K562 (cell line): ENCODE measurements around the gene KRTAP2-2. TPM values are rescaled to one million over a fixed set of nuclear protein-coding genes. Genes with fewer than 3 reads are reported as not detected.

ENCODE experiments used
- ATAC-seq: fragments of 200-7000 bp; cut with Tn5 transposase; 3 replicates; pipeline ENCODE4 v1.9.1; 2020; ENCODE audit warnings: moderate library complexity
- BruUV-seq: library from RNA; stranded (reverse); fragments of 400-500 nt; replicated peaks from 2 replicates; lab custom pipeline; 2021; lab: Mats Ljungman, UMichigan
- CTCF ChIA-PET: fragments of 300-600 bp; formaldehyde crosslinking; extraction: SDS; loops from one replicate; lab custom pipeline; 2021; ENCODE audit warnings: low intra/inter-chr PET ratio; lab: Yijun Ruan, JAX
- POLR2A ChIA-PET: fragments of 300-600, 350-650 bp; sonication (Branson Sonifier 250); formaldehyde crosslinking; extraction: SDS; loops from one replicate; lab custom pipeline; 2021; ENCODE audit warnings: antibody characterized with exemption, inconsistent platforms; lab: Yijun Ruan, JAX
- DNase-seq, 4 experiments: peaks; one replicate each; pipeline versions ENCODE4 v3.0.0 to v3.0.0-alpha.2; 2011 to 2018; ENCODE audit warnings: low spot score in 3 of 4, mixed read lengths in 3 of 4; ENCODE audit errors: extremely low read depth in 1 of 4
- FAIRE-seq: peaks from 2 replicates; lab custom pipeline; 2011; peaks lifted over from hg19 to GRCh38; lab: Jason Lieb, UNC
- H2AFZ ChIP-seq: 2 replicates; pipeline ENCODE4 v1.6.0; 2011; ENCODE audit warnings: low read depth, low read length, control low read depth, inconsistent platforms
- H3K27ac ChIP-seq: fragments of 200-600 bp; 3 replicates; pipeline ENCODE4 v1.8.0; 2011; ENCODE audit warnings: low read depth, mild to moderate bottlenecking, control low read depth, inconsistent platforms, low read length, moderate library complexity, mixed read lengths; ENCODE audit errors: extremely low read depth
- H3K27me3 ChIP-seq, 2 experiments: fragments of 300-600 bp in 1 of 2; 2 replicates in 1 of 2; 3 replicates in 1 of 2; pipeline versions ENCODE4 v1.6.0 to v1.8.0; 2011; ENCODE audit warnings: inconsistent platforms in 2 of 2, low read length in 2 of 2, mild to moderate bottlenecking in 1 of 2, mixed read lengths in 1 of 2, moderate library complexity in 1 of 2; ENCODE audit not compliant: control insufficient read depth in 2 of 2, insufficient read depth in 2 of 2
- H3K36me3 ChIP-seq: fragments of 300-600 bp; 3 replicates; pipeline ENCODE4 v1.8.0; 2011; ENCODE audit warnings: mild to moderate bottlenecking, low read length, inconsistent platforms; ENCODE audit not compliant: control insufficient read depth, insufficient read depth
- H3K4me1 ChIP-seq, 2 experiments: fragments of 200-600 bp in 1 of 2; replicated peaks in 1 of 2; 2 replicates in 1 of 2; 3 replicates in 1 of 2; pipeline versions ENCODE4 v1.5.1 to v1.8.0; 2011; ENCODE audit warnings: inconsistent platforms in 2 of 2, low read length in 2 of 2, mild to moderate bottlenecking in 1 of 2, mixed read lengths in 1 of 2, moderate library complexity in 1 of 2; ENCODE audit not compliant: control insufficient read depth in 2 of 2, insufficient read depth in 2 of 2
- H3K4me2 ChIP-seq: 2 replicates; pipeline ENCODE4 v1.6.1; 2011; ENCODE audit warnings: low read length, control low read depth, inconsistent platforms, mixed read lengths; ENCODE audit not compliant: insufficient read depth
- H3K4me3 ChIP-seq: fragments of 200-600 bp; sonication (generic), shearing (Covaris generic); 2 replicates; pipeline ENCODE4 v1.5.1; 2016; ENCODE audit warnings: control low read depth, inconsistent platforms
- H3K79me2 ChIP-seq: fragments of 200-600 bp; 3 replicates; pipeline ENCODE4 v1.8.0; 2011; ENCODE audit warnings: low read length, inconsistent platforms; ENCODE audit not compliant: control insufficient read depth, insufficient read depth
- H3K9ac ChIP-seq, 2 experiments: 2 replicates each; pipeline versions ENCODE4 v1.6.0 to v1.6.1; 2011; ENCODE audit warnings: low read depth in 2 of 2, low read length in 2 of 2, control low read depth in 1 of 2, inconsistent platforms in 1 of 2, mild to moderate bottlenecking in 1 of 2, mixed read lengths in 1 of 2; ENCODE audit not compliant: insufficient read depth in 1 of 2
- H3K9me1 ChIP-seq: one replicate; pipeline ENCODE4 v1.6.0; 2011; ENCODE audit warnings: inconsistent platforms, mild to moderate bottlenecking, low read length, moderate library complexity; ENCODE audit not compliant: control insufficient read depth, insufficient read depth
- H3K9me3 ChIP-seq: replicated peaks from 2 replicates; pipeline ENCODE4 v1.5.1; 2011; ENCODE audit warnings: low read depth, low read length, inconsistent platforms; ENCODE audit not compliant: control insufficient read depth, insufficient read depth
- H4K20me1 ChIP-seq: replicated peaks from 2 replicates; pipeline ENCODE4 v1.6.1; 2011; ENCODE audit warnings: low read length, inconsistent platforms, mixed read lengths; ENCODE audit not compliant: control insufficient read depth, insufficient read depth
- AFF4 ChIP-seq: sonication (generic); formaldehyde crosslinking; IDR thresholded peaks from 2 replicates; pipeline ENCODE4 v1.8.0; 2023; ENCODE audit warnings: mild to moderate bottlenecking, missing genetic modification reagents
- GATAD2A ChIP-seq: fragments of 450-650 bp; IDR thresholded peaks from 2 replicates; pipeline ENCODE4 v1.6.1; 2017
- KDM2B ChIP-seq: fragments of 250-450 bp; sonication (Bioruptor Pico); IDR thresholded peaks from 2 replicates; pipeline ENCODE4 v1.8.0; 2021; ENCODE audit warnings: mild to moderate bottlenecking, moderate library complexity
- KLF10 ChIP-seq: fragments of 250-450 bp; sonication (Bioruptor Pico); IDR thresholded peaks from 2 replicates; pipeline ENCODE4 v1.6.1; 2021; ENCODE audit warnings: matching md5 sums
- MNT ChIP-seq, 2 experiments: fragments of 450-650 bp; conservative IDR thresholded peaks; 2 replicates each; pipeline ENCODE4 v1.6.1; 2017; ENCODE audit warnings: mild to moderate bottlenecking in 2 of 2, moderate library complexity in 2 of 2
- ZKSCAN1 ChIP-seq: fragments of 150-350 bp; IDR thresholded peaks from 2 replicates; pipeline ENCODE4 v1.6.1; 2016; ENCODE audit warnings: low read depth, low read length
- ZNF134 ChIP-seq: fragments of 250-450 bp; sonication (Bioruptor Pico); conservative IDR thresholded peaks from 2 replicates; pipeline ENCODE4 v1.4.0; 2020
- ZNF592 ChIP-seq: fragments of 450-650 bp; IDR thresholded peaks from 2 replicates; pipeline ENCODE4 v1.6.1; 2017; ENCODE audit warnings: antibody characterized with exemption, mild to moderate bottlenecking
- ZNF77 ChIP-seq: fragments of 250-450 bp; sonication (Bioruptor Pico); IDR thresholded peaks from 2 replicates; pipeline ENCODE4 v1.5.0; 2020
- WGBS: fragments of 100-300 bp; shearing (Covaris generic); methylation state at CpG from one replicate; pipeline ENCODE4 v1.1.6; 2016; ENCODE audit warnings: low coverage, mixed read lengths; ENCODE audit not compliant: insufficient coverage; ENCODE audit errors: missing lambda C conversion rate; 5-methylcytosine and 5-hydroxymethylcytosine counted together
- in situ Hi-C: fragments of 300-500 bp; cut with MboI; formaldehyde crosslinking; loops from 4 replicates; pipeline ENCODE4 v1.15.0; 2018; ENCODE audit warnings: inconsistent platforms, mixed read lengths
- intact Hi-C: fragments of 100-400 bp; cut with micrococcal nuclease; formaldehyde crosslinking; loops from 2 replicates; pipeline ENCODE4 v1.14.2; 2022
- polyA plus RNA-seq, 8 experiments: library from polyadenylated mRNA; depleted of rRNA in 4 of 8; stranded (reverse) in 5 of 8; unstranded in 3 of 8; fragments of >200 nt; fragmentation: Nextera tagmentation in 2 of 8; fragmentation: Illumina TruSeq in 1 of 8; extraction: Ambion mirVana in 2 of 8; extraction: Trizol in 1 of 8; gene quantifications; 2 replicates each; pipeline versions ENCODE4 v1.2.1 to v1.2.3, GENCODE V29; 2011 to 2014; ENCODE audit warnings: inconsistent platforms in 1 of 8, missing spikeins in 1 of 8
- total RNA-seq, 7 experiments: library from RNA; depleted of rRNA in 6 of 7; stranded (reverse); fragments of >200 nt in 6 of 7; fragmentation: Illumina TruSeq in 2 of 7; extraction: Trizol in 2 of 7; gene quantifications; 2 replicates each; pipeline versions ENCODE4 v1.2.1 to v1.2.3, GENCODE V29; 2011 to 2021; ENCODE audit warnings: low replicate concordance in 1 of 7

Gene KRTAP2-2
- total and polyA plus RNA-seq, 9 of the 15 experiments (the other 6 are each of a cell fraction or from before 2014, with no cell fraction given) = not detected

- Histone ChIP-seq H3K9me3 (no peaks in the 10 kb centered on the region), H3K27ac (no peak overlapping the region), H3K79me2 (no peaks in the 10 kb centered on the region), H3K4me1 (no peaks in the 10 kb centered on the region), H3K4me2 (no peak overlapping the region), H3K36me3 (no peaks in the 10 kb centered on the region), H3K9ac (no peak overlapping the region), H3K4me3 (no peak overlapping the region), H3K9me1 (no peaks in the 10 kb centered on the region), H2AFZ (no peak overlapping the region), H3K27me3 (0 out of 5 replicates have a peak, but pooled peaks cover 0 to 3% of the 10 kb centered on the region in 2 experiments), H4K20me1 (no peaks in the 10 kb centered on the region)
- ChIA-PET CTCF (no interaction called here), POLR2A (interaction anchor here (0.6 kb wide), 1 partner anchor 117 kb away, joined by 3 read pairs; no protein-coding TSS in a partner anchor)
- in situ Hi-C loops (no loop called here), intact Hi-C loops (no loop called here)
- WGBS = 3% methylated on average over 13 of the region's 13 CpGs
- no peak for FAIRE-seq
- no peak for TF ChIP-seq ZKSCAN1
- TF ChIP-seq ZNF592 = no peak
- no peak for TF ChIP-seq ZNF77 (CRISPR knock-in tag)
- TF ChIP-seq AFF4 (CRISPR knock-in tag) = no peak
- no peak for TF ChIP-seq KLF10 (CRISPR knock-in tag)
- TF ChIP-seq GATAD2A = no peak
- no peak for TF ChIP-seq ZNF134 (CRISPR knock-in tag)
- TF ChIP-seq KDM2B (CRISPR knock-in tag) = no peak
- no peak for TF ChIP-seq MNT (conservative IDR thresholded peaks at IDR 0.05)
- no peak for DNase-seq
- BruUV-seq = no TSS peak
- ATAC-seq = no peak
Observed at GRCh38 chr17:41016578-41017215, 38.3 kb downstream of the KRTAP2-2 start.
